ENCODE measurements around the gene PDE6D. TPM values are rescaled to one million over a fixed set of nuclear protein-coding genes. Genes with fewer than 3 reads are reported as not detected.

Gene PDE6D
- total and polyA plus RNA-seq, 2 of the 13 experiments (the other 11 are each of a cell fraction or from before 2014, with no cell fraction given) = 14.1 to 23.2 TPM

DNA sequence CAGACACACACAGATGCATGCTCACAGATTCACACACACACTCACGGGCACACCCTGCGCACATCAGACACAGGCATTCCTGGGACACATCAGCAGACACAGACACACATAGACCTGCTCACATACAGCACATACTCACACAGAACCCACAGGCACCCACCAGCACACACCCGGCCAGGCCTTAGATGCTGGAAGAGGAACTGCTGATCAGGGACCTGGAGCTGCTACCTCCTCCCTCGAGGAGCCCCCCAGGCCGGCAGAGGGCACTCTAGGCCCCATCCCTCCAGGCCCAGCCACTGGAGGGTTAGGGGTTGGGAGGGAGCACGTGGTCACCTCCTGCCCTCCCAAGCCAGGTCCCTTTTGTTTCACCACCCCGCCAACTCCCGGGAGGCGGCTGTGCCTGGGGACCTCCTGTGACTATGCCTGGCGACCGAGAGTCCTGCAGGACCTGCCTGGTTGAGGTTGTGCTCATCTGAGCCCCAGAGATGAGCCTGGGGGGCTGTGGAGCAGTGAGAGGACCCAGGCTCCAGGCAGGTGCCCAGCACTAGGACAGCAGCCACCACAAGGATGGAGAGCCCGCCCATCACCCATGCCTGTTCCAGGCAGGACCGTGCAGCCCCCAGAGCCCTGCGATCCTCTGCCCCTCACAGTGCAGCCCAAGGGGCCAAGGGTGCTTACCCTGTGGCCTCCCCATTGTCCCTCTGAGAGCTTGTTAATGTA lies 93.8 kb downstream of the PDE6D start (continued):
- TF ChIP-seq STAT6 (CRISPR knock-in tag; IDR thresholded peaks at IDR 0.05; ENCODE audit: borderline replicate concordance) (no peak), ZFX (CRISPR knock-in tag; IDR thresholded peaks at IDR 0.05; ENCODE audit: low read depth) (peak; percentile 94), RFXAP (CRISPR knock-in tag; IDR thresholded peaks at IDR 0.05; ENCODE audit: borderline replicate concordance) (peak; percentile 17; the same call in 1 of the 2 replicates), ZNF556 (CRISPR knock-in tag; IDR thresholded peaks at IDR 0.05; ENCODE audit: borderline replicate concordance) (peak; percentile 77), MXD3 (CRISPR knock-in tag; IDR thresholded peaks at IDR 0.05) (peak; percentile 71), STAG1 (CRISPR knock-in tag; IDR thresholded peaks at IDR 0.05) (peak; percentile 62), FOXO1 (CRISPR knock-in tag; IDR thresholded peaks at IDR 0.05) (peak; percentile 21), MED1 (CRISPR knock-in tag; IDR thresholded peaks at IDR 0.05) (peak; percentile 56; the same call in 1 of the 2 replicates), CEBPZ (IDR thresholded peaks at IDR 0.05; ENCODE audit: low read length) (no peak), ZNF768 (CRISPR knock-in tag; IDR thresholded peaks at IDR 0.05) (peak; percentile 68), ZNF589 (CRISPR knock-in tag; conservative IDR thresholded peaks at IDR 0.05) (no peak; the same call in 1 of the 2 replicates), HDAC1 (CRISPR knock-in tag; IDR thresholded peaks at IDR 0.05) (peak; percentile 57; the same call in 1 of the 2 replicates), HOXA9 (CRISPR knock-in tag; IDR thresholded peaks at IDR 0.05; ENCODE audit: borderline replicate concordance) (peak; percentile 57; the same call in 1 of the 2 replicates), KLF16 (CRISPR knock-in tag; IDR thresholded peaks at IDR 0.05) (peak; percentile 26 to 79; a peak in 2 of 4 replicates), TCF12 (IDR thresholded peaks at IDR 0.05) (no peak), TCF12 (CRISPR knock-in tag; IDR thresholded peaks at IDR 0.05) (no peak), SRF (IDR thresholded peaks at IDR 0.05; ENCODE audit: low read depth, low read length) (no peak), HNF4G (IDR thresholded peaks at IDR 0.05; ENCODE audit: borderline replicate concordance, low read depth, low read length) (no peak), HNF4G (CRISPR knock-in tag; IDR thresholded peaks at IDR 0.05; ENCODE audit: borderline replicate concordance, low read depth) (no peak), GPN1 (CRISPR knock-in tag; IDR thresholded peaks at IDR 0.05; ENCODE audit: borderline replicate concordance) (no peak), TCF7 (IDR thresholded peaks at IDR 0.05; ENCODE audit: low read depth) (no peak), ZNF776 (CRISPR knock-in tag; IDR thresholded peaks at IDR 0.05) (0 out of 2 replicates have a peak, but pooled peaks have one; percentile 24), ZNF12 (CRISPR knock-in tag; IDR thresholded peaks at IDR 0.05) (peak; percentile 95)
- TF ChIP-seq, protein P1, sequence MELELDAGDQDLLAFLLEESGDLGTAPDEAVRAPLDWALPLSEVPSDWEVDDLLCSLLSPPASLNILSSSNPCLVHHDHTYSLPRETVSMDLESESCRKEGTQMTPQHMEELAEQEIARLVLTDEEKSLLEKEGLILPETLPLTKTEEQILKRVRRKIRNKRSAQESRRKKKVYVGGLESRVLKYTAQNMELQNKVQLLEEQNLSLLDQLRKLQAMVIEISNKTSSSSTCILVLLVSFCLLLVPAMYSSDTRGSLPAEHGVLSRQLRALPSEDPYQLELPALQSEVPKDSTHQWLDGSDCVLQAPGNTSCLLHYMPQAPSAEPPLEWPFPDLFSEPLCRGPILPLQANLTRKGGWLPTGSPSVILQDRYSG (CRISPR knock-in tag; IDR thresholded peaks at IDR 0.05) = no peak
